K562 treated with DMSO at 1 percent for 24 hours (cell line): ENCODE data around the gene GLRX5. TPM values are rescaled to one million over a fixed set of nuclear protein-coding genes. Genes with fewer than 3 reads are reported as not detected.

Experiments
- total RNA-seq: library from RNA; unstranded; fragments of 300-600 nt; gene quantifications from 2 replicates; pipeline ENCODE4 v1.2.3, GENCODE V29; 2022; ENCODE audit warnings: low read depth; ENCODE audit not compliant: insufficient read depth

GLRX5 gene
- 61.1 and 61.5 TPM in 2 replicates for total RNA-seq

GRCh38 chr14:95534299-95535225 lies at the start of gene GLRX5:
GLRX5 (plus strand) TSS chr14:95535050; CDS start chr14:95535090, 40 bp downstream.

GRCh38 chr14:95516554-95517181 lies 18.2 kb upstream of the GLRX5 start, which contains the start of gene SYNE3:
SYNE3 (minus strand) TSS chr14:95516650; CDS start chr14:95475821, 40,829 bp downstream.

Other genes starting within 250 kb of the GLRX5 start
- 0.03 TPM in 1 of 2 replicates, not detected in the other for gene CLMN, start 215.1 kb upstream of the GLRX5 start, total RNA-seq
- 3.6 TPM in 2 replicates for gene SYNE3, start 18.4 kb upstream of the GLRX5 start, total RNA-seq
- gene TCL1B, start 151.4 kb downstream of the GLRX5 start, total RNA-seq, result not detected in 2 replicates
- gene TCL1A, start 179.1 kb downstream of the GLRX5 start, total RNA-seq, result 0.21 TPM in 1 of 2 replicates, not detected in the other